Fibroblast of mammary gland (primary cell): ENCODE data around the gene OBSCN.

Source experiments
- DNase-seq: peaks from one replicate; pipeline ENCODE4 v3.0.0-alpha.2; 2010; ENCODE audit warnings: low read depth
- H3K4me3 ChIP-seq: 2 replicates; pipeline ENCODE4 v1.5.1; 2011; ENCODE audit warnings: low read depth, mild to moderate bottlenecking, low read length, moderate library complexity; ENCODE audit not compliant: control insufficient read depth
- TF ChIP-seq, protein P1 (sequence below): conservative IDR thresholded peaks from 2 replicates; pipeline ENCODE4 v1.5.1; 2011; ENCODE audit warnings: low read depth, low read length, inconsistent platforms; ENCODE audit not compliant: control insufficient read depth, insufficient read depth

OBSCN gene

GRCh38 chr1:228342627-228343190, 134.9 kb downstream of the OBSCN start:
- H3K4me3 ChIP-seq = no peak overlapping the region
- DNase-seq = no peak
- TF ChIP-seq, protein P1, sequence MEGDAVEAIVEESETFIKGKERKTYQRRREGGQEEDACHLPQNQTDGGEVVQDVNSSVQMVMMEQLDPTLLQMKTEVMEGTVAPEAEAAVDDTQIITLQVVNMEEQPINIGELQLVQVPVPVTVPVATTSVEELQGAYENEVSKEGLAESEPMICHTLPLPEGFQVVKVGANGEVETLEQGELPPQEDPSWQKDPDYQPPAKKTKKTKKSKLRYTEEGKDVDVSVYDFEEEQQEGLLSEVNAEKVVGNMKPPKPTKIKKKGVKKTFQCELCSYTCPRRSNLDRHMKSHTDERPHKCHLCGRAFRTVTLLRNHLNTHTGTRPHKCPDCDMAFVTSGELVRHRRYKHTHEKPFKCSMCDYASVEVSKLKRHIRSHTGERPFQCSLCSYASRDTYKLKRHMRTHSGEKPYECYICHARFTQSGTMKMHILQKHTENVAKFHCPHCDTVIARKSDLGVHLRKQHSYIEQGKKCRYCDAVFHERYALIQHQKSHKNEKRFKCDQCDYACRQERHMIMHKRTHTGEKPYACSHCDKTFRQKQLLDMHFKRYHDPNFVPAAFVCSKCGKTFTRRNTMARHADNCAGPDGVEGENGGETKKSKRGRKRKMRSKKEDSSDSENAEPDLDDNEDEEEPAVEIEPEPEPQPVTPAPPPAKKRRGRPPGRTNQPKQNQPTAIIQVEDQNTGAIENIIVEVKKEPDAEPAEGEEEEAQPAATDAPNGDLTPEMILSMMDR = no peak

- DNase-seq = no peak
- TF ChIP-seq, protein P1 = no peak
- no peak overlapping the region for H3K4me3 ChIP-seq
Measured at GRCh38 chr1:228343191-228343661, 135.4 kb downstream of the OBSCN start.

GRCh38 chr1:228344631-228345072, 136.8 kb downstream of the OBSCN start:
- no peak overlapping the region for H3K4me3 ChIP-seq
- TF ChIP-seq, protein P1 = no peak
- DNase-seq = no peak

GRCh38 chr1:228345201-228345930, 137.5 kb downstream of the OBSCN start:
- TF ChIP-seq, protein P1 = no peak
- no peak overlapping the region for H3K4me3 ChIP-seq
- no peak for DNase-seq

- TF ChIP-seq, protein P1 = no peak
Measured at GRCh38 chr1:228346731-228347130, 138.9 kb downstream of the OBSCN start.

DNA sequence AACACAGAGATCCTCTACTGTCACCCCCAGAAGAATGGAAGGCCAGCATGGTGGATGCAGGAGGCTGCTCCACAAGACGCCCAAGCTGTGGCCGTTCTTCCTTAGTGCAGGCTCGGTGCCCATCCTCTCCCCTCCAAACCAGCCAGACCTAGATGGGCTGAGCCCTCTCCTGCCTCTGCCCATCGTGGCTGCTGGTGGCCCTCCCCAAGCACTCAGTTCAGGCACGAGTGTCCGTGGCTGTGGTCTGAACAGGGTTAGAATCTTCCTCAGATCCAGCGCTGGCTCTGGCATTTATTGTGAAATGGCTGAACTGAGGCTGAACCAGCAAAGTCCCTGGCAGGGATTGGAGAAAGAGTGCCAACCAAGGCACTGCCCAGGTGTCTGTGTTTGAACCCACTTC, 139.3 kb downstream of the OBSCN start:
- H3K4me3 ChIP-seq = no peak overlapping the region
- TF ChIP-seq, protein P1 = no peak
- DNase-seq = no peak

More at GRCh38 chr1:228346731-228347130, 138.9 kb downstream of the OBSCN start:
- H3K4me3 ChIP-seq = no peak overlapping the region
- no peak for DNase-seq
